T-helper 1 cell treated with Interleukin-12 subunit alpha and Interleukin-12 subunit beta and Interleukin-4 antibody, amounts not matched to agents 30 μg/mL and 1 μg/mL, for 36 hours (primary cell): Measurements from ENCODE around the gene ELAVL1.
"Not testable (repeated sequence)": the region's sequence is repeated elsewhere in the genome, so short reads cannot be mapped to it uniquely, and the experiment has no call there.

Experiments
- H3K27ac Mint-ChIP-seq: one replicate; pipeline ENCODE4 v1.8.0; 2021; ENCODE audit warnings: mild to moderate bottlenecking, mixed read lengths
- H3K27me3 Mint-ChIP-seq: one replicate; pipeline ENCODE4 v1.8.0; 2021; ENCODE audit warnings: low read depth, mixed read lengths
- H3K36me3 Mint-ChIP-seq: one replicate; pipeline ENCODE4 v1.8.0; 2021; ENCODE audit warnings: low read depth, mixed read lengths
- H3K4me1 Mint-ChIP-seq: one replicate; pipeline ENCODE4 v1.8.0; 2021; ENCODE audit warnings: low read depth, mixed read lengths
- H3K4me3 Mint-ChIP-seq: one replicate; pipeline ENCODE4 v1.8.0; 2021; ENCODE audit warnings: mild to moderate bottlenecking, moderate library complexity, mixed read lengths
- H3K9me3 Mint-ChIP-seq: one replicate; pipeline ENCODE4 v1.8.0; 2021; ENCODE audit warnings: mixed read lengths

ELAVL1 gene

GRCh38 chr19:7961920-7962626, 43.4 kb downstream of the ELAVL1 start:
- Mint-ChIP-seq H3K36me3 (peaks cover 17% of the 10 kb centered on the region), H3K27ac (no peak overlapping the region), H3K9me3 (no peaks in the 10 kb centered on the region), H3K4me1 (no peaks in the 10 kb centered on the region), H3K4me3 (no peak overlapping the region), H3K27me3 (no peaks in the 10 kb centered on the region)

- peaks cover 12% of the 10 kb centered on the region for H3K36me3 Mint-ChIP-seq
- not testable (repeated sequence) for H3K27ac Mint-ChIP-seq, H3K4me3 Mint-ChIP-seq, H3K9me3 Mint-ChIP-seq, H3K4me1 Mint-ChIP-seq, H3K27me3 Mint-ChIP-seq
These were observed 44.4 kb downstream of the ELAVL1 start for GRCh38 chr19:7961082-7961481.

GRCh38 chr19:7959211-7959610, 46.2 kb downstream of the ELAVL1 start:
- Mint-ChIP-seq H3K36me3 (peaks cover 9% of the 10 kb centered on the region), H3K4me3 (no peak overlapping the region), H3K27ac (no peak overlapping the region), H3K4me1 (no peaks in the 10 kb centered on the region), H3K27me3 (no peaks in the 10 kb centered on the region), H3K9me3 (no peaks in the 10 kb centered on the region)

- H3K4me1 Mint-ChIP-seq: no peaks in the 10 kb centered on the region
- no peaks in the 10 kb centered on the region for H3K9me3 Mint-ChIP-seq
- H3K4me3 Mint-ChIP-seq: no peak overlapping the region
- no peak overlapping the region for H3K27ac Mint-ChIP-seq
- H3K36me3 Mint-ChIP-seq: peaks cover 1% of the 10 kb centered on the region
- H3K27me3 Mint-ChIP-seq: no peaks in the 10 kb centered on the region
These were observed 49.7 kb downstream of the ELAVL1 start for GRCh38 chr19:7955696-7956095.

GRCh38 chr19:7953576-7953975, 51.9 kb downstream of the ELAVL1 start:
- Mint-ChIP-seq H3K9me3 (no peaks in the 10 kb centered on the region), H3K4me3 (no peak overlapping the region), H3K27ac (no peak overlapping the region), H3K36me3 (no peaks in the 10 kb centered on the region), H3K4me1 (no peaks in the 10 kb centered on the region), H3K27me3 (no peaks in the 10 kb centered on the region)

GRCh38 chr19:7953060-7953459, 52.4 kb downstream of the ELAVL1 start:
- Mint-ChIP-seq H3K36me3 (no peaks in the 10 kb centered on the region), H3K27me3 (no peaks in the 10 kb centered on the region), H3K9me3 (no peaks in the 10 kb centered on the region), H3K4me1 (no peaks in the 10 kb centered on the region), H3K27ac (no peak overlapping the region), H3K4me3 (no peak overlapping the region)

GRCh38 chr19:7947939-7948338, 57.5 kb downstream of the ELAVL1 start:
- no peaks in the 10 kb centered on the region for H3K27me3 Mint-ChIP-seq

GRCh38 chr19:7944177-7944761, 61.2 kb downstream of the ELAVL1 start:
- peaks cover 7% of the 10 kb centered on the region for H3K36me3 Mint-ChIP-seq
- H3K27me3 Mint-ChIP-seq: no peaks in the 10 kb centered on the region
- peak overlapping the region; percentile 97 for H3K27ac Mint-ChIP-seq
- peak overlapping the region; percentile 91 for H3K4me3 Mint-ChIP-seq
- no peaks in the 10 kb centered on the region for H3K9me3 Mint-ChIP-seq
- peaks cover 17% of the 10 kb centered on the region for H3K4me1 Mint-ChIP-seq

More at GRCh38 chr19:7947939-7948338, 57.5 kb downstream of the ELAVL1 start:
- Mint-ChIP-seq H3K4me1 (peaks cover 9% of the 10 kb centered on the region), H3K27ac (no peak overlapping the region), H3K4me3 (no peak overlapping the region), H3K9me3 (no peaks in the 10 kb centered on the region), H3K36me3 (no peaks in the 10 kb centered on the region)

- no peaks in the 10 kb centered on the region for H3K9me3 Mint-ChIP-seq
- peaks cover 17% of the 10 kb centered on the region for H3K4me1 Mint-ChIP-seq
- peak within 1 kb of the TSS; percentile 91 for H3K4me3 Mint-ChIP-seq
- peak within 1 kb of the TSS; percentile 97 for H3K27ac Mint-ChIP-seq
- H3K27me3 Mint-ChIP-seq: no peaks in the 10 kb centered on the region
- peaks cover 9% of the 10 kb centered on the region for H3K36me3 Mint-ChIP-seq
These were observed 61.8 kb downstream of the ELAVL1 start, which contains the start of gene TIMM44 for GRCh38 chr19:7943444-7944176. TSS of gene TIMM44 (minus strand) at chr19:7943666. CDS start at chr19:7943651, 15 bp downstream.

GRCh38 chr19:7942981-7943443, 62.4 kb downstream of the ELAVL1 start:
- Mint-ChIP-seq H3K27me3 (no peaks in the 10 kb centered on the region), H3K36me3 (peaks cover 9% of the 10 kb centered on the region), H3K9me3 (no peaks in the 10 kb centered on the region), H3K4me1 (peaks cover 17% of the 10 kb centered on the region), H3K4me3 (peak overlapping the region; percentile 91), H3K27ac (peak overlapping the region; percentile 97)

GRCh38 chr19:7941895-7942596, 63.4 kb downstream of the ELAVL1 start:
- Mint-ChIP-seq H3K9me3 (no peaks in the 10 kb centered on the region), H3K27me3 (no peaks in the 10 kb centered on the region), H3K36me3 (peaks cover 9% of the 10 kb centered on the region), H3K4me1 (peaks cover 17% of the 10 kb centered on the region), H3K27ac (peak overlapping the region; percentile 2), H3K4me3 (peak overlapping the region; percentile 91)

- Mint-ChIP-seq H3K4me3 (peak overlapping the region; percentile 7), H3K4me1 (peaks cover 17% of the 10 kb centered on the region), H3K27ac (no peak overlapping the region), H3K27me3 (no peaks in the 10 kb centered on the region), H3K9me3 (no peaks in the 10 kb centered on the region), H3K36me3 (peaks cover 10% of the 10 kb centered on the region)
These were observed 64.6 kb downstream of the ELAVL1 start for GRCh38 chr19:7940841-7941240.

GRCh38 chr19:7934766-7935165, 70.7 kb downstream of the ELAVL1 start:
- Mint-ChIP-seq H3K4me3 (no peak overlapping the region), H3K27me3 (no peaks in the 10 kb centered on the region), H3K36me3 (peaks cover 10% of the 10 kb centered on the region), H3K9me3 (no peaks in the 10 kb centered on the region), H3K27ac (no peak overlapping the region), H3K4me1 (no peaks in the 10 kb centered on the region)
